ENCODE data around the gene SIGLEC11. TPM values are rescaled to one million over a fixed set of nuclear protein-coding genes. Genes with fewer than 3 reads are reported as not detected.

SIGLEC11 gene
- total and polyA plus RNA-seq, 4 donors, result 0.49 to 8.9 (median 3.3) TPM

DNA sequence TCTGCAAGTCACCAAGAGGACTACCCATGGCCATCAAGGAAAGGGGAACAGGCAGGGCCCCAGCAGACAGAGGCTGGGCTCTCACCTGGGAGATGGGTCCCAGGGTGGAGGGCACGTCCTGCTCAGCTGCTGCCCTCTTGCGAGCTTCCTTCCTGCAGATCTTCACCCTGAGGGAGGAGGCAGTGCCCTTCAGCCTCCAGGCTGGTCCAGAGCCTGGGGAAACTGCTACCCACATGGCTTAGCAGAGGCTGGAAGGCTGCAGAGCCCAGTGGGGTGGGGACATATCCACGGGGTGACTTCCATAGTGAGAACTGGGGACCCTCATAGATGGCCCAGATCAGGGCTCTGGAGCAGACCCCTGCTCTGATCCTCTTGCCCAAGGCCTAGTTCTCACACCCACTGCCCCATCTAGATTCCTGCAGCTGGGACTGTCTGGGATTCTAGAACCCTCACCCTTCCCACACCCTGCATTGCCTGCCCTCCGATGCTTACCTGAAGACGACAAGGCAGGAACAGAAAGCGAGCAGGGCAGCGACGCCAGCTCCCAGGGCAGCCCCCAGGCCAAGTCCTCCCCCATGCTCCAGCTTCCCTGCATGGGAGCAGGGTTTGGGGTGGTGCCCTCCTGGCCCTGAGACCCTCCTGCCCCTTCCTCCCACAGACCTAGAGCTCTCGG is 9.0 kb downstream of the SIGLEC11 start:
- TF ChIP-seq RXRA (IDR thresholded peaks at IDR 0.05) (no peak), GABPA (IDR thresholded peaks at IDR 0.05 in 1 of 2, conservative IDR thresholded peaks at IDR 0.05 in 1 of 2) (no peak), HNF4G (IDR thresholded peaks at IDR 0.05) (no peak), FOXA1 (IDR thresholded peaks at IDR 0.05) (no peak), YY1 (IDR thresholded peaks at IDR 0.05) (no peak), HNF4A (conservative IDR thresholded peaks at IDR 0.05) (no peak), FOXA2 (IDR thresholded peaks at IDR 0.05) (no peak), TAF1 (conservative IDR thresholded peaks at IDR 0.05) (no peak), NR2F2 (IDR thresholded peaks at IDR 0.05) (no peak), JUND (IDR thresholded peaks at IDR 0.05) (no peak), EGR1 (IDR thresholded peaks at IDR 0.05; ENCODE audit: low read depth in 2 of 2) (no peak), SP1 (IDR thresholded peaks at IDR 0.05) (no peak), ZBTB33 (IDR thresholded peaks at IDR 0.05) (no peak)
- TF ChIP-seq, protein P1, sequence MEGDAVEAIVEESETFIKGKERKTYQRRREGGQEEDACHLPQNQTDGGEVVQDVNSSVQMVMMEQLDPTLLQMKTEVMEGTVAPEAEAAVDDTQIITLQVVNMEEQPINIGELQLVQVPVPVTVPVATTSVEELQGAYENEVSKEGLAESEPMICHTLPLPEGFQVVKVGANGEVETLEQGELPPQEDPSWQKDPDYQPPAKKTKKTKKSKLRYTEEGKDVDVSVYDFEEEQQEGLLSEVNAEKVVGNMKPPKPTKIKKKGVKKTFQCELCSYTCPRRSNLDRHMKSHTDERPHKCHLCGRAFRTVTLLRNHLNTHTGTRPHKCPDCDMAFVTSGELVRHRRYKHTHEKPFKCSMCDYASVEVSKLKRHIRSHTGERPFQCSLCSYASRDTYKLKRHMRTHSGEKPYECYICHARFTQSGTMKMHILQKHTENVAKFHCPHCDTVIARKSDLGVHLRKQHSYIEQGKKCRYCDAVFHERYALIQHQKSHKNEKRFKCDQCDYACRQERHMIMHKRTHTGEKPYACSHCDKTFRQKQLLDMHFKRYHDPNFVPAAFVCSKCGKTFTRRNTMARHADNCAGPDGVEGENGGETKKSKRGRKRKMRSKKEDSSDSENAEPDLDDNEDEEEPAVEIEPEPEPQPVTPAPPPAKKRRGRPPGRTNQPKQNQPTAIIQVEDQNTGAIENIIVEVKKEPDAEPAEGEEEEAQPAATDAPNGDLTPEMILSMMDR (IDR thresholded peaks at IDR 0.05; ENCODE audit: low read depth, low read length, missing input control), result no peak
- TF ChIP-seq, protein P2, sequence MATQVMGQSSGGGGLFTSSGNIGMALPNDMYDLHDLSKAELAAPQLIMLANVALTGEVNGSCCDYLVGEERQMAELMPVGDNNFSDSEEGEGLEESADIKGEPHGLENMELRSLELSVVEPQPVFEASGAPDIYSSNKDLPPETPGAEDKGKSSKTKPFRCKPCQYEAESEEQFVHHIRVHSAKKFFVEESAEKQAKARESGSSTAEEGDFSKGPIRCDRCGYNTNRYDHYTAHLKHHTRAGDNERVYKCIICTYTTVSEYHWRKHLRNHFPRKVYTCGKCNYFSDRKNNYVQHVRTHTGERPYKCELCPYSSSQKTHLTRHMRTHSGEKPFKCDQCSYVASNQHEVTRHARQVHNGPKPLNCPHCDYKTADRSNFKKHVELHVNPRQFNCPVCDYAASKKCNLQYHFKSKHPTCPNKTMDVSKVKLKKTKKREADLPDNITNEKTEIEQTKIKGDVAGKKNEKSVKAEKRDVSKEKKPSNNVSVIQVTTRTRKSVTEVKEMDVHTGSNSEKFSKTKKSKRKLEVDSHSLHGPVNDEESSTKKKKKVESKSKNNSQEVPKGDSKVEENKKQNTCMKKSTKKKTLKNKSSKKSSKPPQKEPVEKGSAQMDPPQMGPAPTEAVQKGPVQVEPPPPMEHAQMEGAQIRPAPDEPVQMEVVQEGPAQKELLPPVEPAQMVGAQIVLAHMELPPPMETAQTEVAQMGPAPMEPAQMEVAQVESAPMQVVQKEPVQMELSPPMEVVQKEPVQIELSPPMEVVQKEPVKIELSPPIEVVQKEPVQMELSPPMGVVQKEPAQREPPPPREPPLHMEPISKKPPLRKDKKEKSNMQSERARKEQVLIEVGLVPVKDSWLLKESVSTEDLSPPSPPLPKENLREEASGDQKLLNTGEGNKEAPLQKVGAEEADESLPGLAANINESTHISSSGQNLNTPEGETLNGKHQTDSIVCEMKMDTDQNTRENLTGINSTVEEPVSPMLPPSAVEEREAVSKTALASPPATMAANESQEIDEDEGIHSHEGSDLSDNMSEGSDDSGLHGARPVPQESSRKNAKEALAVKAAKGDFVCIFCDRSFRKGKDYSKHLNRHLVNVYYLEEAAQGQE (IDR thresholded peaks at IDR 0.05), result no peak
- TF ChIP-seq, protein P3, sequence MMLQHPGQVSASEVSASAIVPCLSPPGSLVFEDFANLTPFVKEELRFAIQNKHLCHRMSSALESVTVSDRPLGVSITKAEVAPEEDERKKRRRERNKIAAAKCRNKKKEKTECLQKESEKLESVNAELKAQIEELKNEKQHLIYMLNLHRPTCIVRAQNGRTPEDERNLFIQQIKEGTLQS (IDR thresholded peaks at IDR 0.05), result no peak
- 85% methylated on average over 9 of the region's 9 CpGs for WGBS
- H3K4me3 ChIP-seq (ENCODE audit: low read depth in 1 of 3, low read length in 3 of 3), result no peak overlapping the region

More for the DNA sequence above, 9.0 kb downstream of the SIGLEC11 start:
- Histone ChIP-seq H3K9me3 (ENCODE audit: control insufficient read depth in 4 of 4, low read length in 3 of 4) (no peaks in the 10 kb centered on the region), H3K4me1 (ENCODE audit: control insufficient read depth in 4 of 4, insufficient read depth in 4 of 4, low read length in 3 of 4) (peaks cover 0 to 18% (median 18%) of the 10 kb centered on the region in 4 donors), H3K27ac (ENCODE audit: low read depth in 1 of 2, low read length in 2 of 2) (no peak overlapping the region), H3K36me3 (ENCODE audit: control insufficient read depth in 4 of 4, insufficient read depth in 3 of 4, low read depth in 1 of 4, low read length in 3 of 4) (no peaks in the 10 kb centered on the region), H3K9ac (ENCODE audit: low read depth in 1 of 2, low read length in 2 of 2) (no peak overlapping the region), H3K27me3 (ENCODE audit: control insufficient read depth in 4 of 4, insufficient read depth in 4 of 4, low read length in 3 of 4) (no peaks in the 10 kb centered on the region)
- no peak for DNase-seq (ENCODE audit: low spot score)

Measured in liver (tissue), 9 donors.